ENCODE results near the gene IGFN1.

DNA sequence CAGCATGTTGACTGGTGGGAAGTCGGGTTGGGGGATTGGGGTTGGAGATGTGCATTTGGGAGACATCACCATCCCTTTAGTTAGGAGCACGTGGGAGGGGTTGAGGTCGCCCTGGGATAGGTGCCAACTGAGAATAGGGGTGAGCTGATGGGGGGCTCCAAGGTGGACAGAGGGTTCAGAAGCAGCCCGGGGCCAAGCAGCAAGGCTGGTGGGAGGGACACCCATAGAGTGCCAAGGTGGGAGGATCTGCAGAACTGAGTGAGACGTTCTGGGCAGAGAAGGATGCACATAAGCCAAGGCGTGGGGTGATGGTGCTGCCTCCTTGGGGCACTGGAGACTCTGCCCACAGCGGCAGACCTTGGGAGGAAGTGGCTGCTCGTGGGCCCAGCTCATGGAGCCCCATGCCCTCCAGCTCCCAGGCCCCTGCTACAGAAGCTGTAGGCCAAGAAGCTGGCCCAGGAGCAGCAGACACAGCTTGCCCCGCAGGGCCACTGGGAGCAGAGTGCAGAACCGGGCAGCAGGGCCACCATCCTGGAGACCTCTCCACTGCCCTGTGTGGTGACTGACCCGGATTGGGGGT, 61.3 kb downstream of the IGFN1 start:
- TF ChIP-seq, protein P1, sequence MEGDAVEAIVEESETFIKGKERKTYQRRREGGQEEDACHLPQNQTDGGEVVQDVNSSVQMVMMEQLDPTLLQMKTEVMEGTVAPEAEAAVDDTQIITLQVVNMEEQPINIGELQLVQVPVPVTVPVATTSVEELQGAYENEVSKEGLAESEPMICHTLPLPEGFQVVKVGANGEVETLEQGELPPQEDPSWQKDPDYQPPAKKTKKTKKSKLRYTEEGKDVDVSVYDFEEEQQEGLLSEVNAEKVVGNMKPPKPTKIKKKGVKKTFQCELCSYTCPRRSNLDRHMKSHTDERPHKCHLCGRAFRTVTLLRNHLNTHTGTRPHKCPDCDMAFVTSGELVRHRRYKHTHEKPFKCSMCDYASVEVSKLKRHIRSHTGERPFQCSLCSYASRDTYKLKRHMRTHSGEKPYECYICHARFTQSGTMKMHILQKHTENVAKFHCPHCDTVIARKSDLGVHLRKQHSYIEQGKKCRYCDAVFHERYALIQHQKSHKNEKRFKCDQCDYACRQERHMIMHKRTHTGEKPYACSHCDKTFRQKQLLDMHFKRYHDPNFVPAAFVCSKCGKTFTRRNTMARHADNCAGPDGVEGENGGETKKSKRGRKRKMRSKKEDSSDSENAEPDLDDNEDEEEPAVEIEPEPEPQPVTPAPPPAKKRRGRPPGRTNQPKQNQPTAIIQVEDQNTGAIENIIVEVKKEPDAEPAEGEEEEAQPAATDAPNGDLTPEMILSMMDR (IDR thresholded peaks at IDR 0.05) = no peak
- TF ChIP-seq POLR2A (IDR thresholded peaks at IDR 0.05) = no peak
